GM12864 (cell line): ENCODE data around the gene LRFN4.

Source experiments
- DNase-seq: peaks from one replicate; pipeline ENCODE4 v3.0.0-alpha.2; 2011; ENCODE audit warnings: low read depth
- H3K4me3 ChIP-seq: 2 replicates; pipeline ENCODE4 v1.5.1; 2011; ENCODE audit warnings: mild to moderate bottlenecking, low read depth, low read length, control low read depth
- CTCF ChIP-seq: IDR thresholded peaks from 2 replicates; pipeline ENCODE4 v1.5.1; 2011; ENCODE audit warnings: low read depth, mild to moderate bottlenecking, moderate library complexity, low read length, control low read depth, inconsistent platforms; ENCODE audit errors: missing control alignments

LRFN4 gene

GRCh38 chr11:66910016-66910415 is 53.2 kb downstream of the LRFN4 start:
- no peak for TF ChIP-seq CTCF
- H3K4me3 ChIP-seq, result no peak overlapping the region
- no peak for DNase-seq
